Thymus (tissue), 11 donors: ENCODE measurements around the gene STAT3. TPM values are rescaled to one million over a fixed set of nuclear protein-coding genes. Genes with fewer than 3 reads are reported as not detected.
"Not testable (repeated sequence)": the region's sequence is repeated elsewhere in the genome, so short reads cannot be mapped to it uniquely, and the experiment has no call there.

Source experiments
- DNase-seq, 9 donors: peaks; one replicate each; pipeline ENCODE4 v3.0.0-alpha.2; 2013; ENCODE audit warnings: low spot score in 9 of 9, low read depth in 6 of 9, missing footprints in 1 of 9
- H3K27ac ChIP-seq, 2 donors: one replicate each; pipeline ENCODE4 v1.5.1; 2013; ENCODE audit warnings: control low read depth in 1 of 2, low read depth in 1 of 2, low read length in 1 of 2, mild to moderate bottlenecking in 1 of 2, moderate library complexity in 1 of 2
- H3K27me3 ChIP-seq, 2 donors: one replicate each; pipeline ENCODE4 v1.5.1; 2013; ENCODE audit warnings: low read length in 1 of 2; ENCODE audit not compliant: control insufficient read depth in 2 of 2, insufficient read depth in 1 of 2
- H3K36me3 ChIP-seq, 2 donors: one replicate each; pipeline ENCODE4 v1.5.1; 2013; ENCODE audit warnings: low read length in 1 of 2, mild to moderate bottlenecking in 1 of 2, moderate library complexity in 1 of 2; ENCODE audit not compliant: control insufficient read depth in 2 of 2, insufficient read depth in 2 of 2
- H3K4me1 ChIP-seq, 2 donors: one replicate each; pipeline ENCODE4 v1.5.1; 2013; ENCODE audit warnings: low read length in 2 of 2; ENCODE audit not compliant: control insufficient read depth in 2 of 2, insufficient read depth in 2 of 2
- H3K4me3 ChIP-seq, 2 donors: one replicate each; pipeline ENCODE4 v1.5.1; 2013; ENCODE audit warnings: low read length in 2 of 2, control low read depth in 1 of 2, mild to moderate bottlenecking in 1 of 2
- H3K9me3 ChIP-seq, 2 donors: one replicate each; pipeline ENCODE4 v1.5.1; 2013; ENCODE audit warnings: low read length in 1 of 2, mild to moderate bottlenecking in 1 of 2; ENCODE audit not compliant: control insufficient read depth in 2 of 2, insufficient read depth in 1 of 2
- WGBS: extraction: QIAGEN DNeasy Blood & Tissue Kit; methylation state at CpG from one replicate; pipeline ENCODE4 v1.1.7; 2013; 5-methylcytosine and 5-hydroxymethylcytosine counted together
- polyA plus RNA-seq: library from polyadenylated mRNA; stranded (reverse); fragments of 200-250 nt; gene quantifications from one replicate; pipeline ENCODE4 v1.2.3, GENCODE V29; 2013
- total RNA-seq: library from RNA; stranded (reverse); fragments of 120-200 nt; gene quantifications from one replicate; pipeline ENCODE4 v1.2.4, GENCODE V29; 2013
- donor health status: healthy.

STAT3 gene
- total and polyA plus RNA-seq, 2 donors: 57.6 to 69.2 TPM

DNA sequence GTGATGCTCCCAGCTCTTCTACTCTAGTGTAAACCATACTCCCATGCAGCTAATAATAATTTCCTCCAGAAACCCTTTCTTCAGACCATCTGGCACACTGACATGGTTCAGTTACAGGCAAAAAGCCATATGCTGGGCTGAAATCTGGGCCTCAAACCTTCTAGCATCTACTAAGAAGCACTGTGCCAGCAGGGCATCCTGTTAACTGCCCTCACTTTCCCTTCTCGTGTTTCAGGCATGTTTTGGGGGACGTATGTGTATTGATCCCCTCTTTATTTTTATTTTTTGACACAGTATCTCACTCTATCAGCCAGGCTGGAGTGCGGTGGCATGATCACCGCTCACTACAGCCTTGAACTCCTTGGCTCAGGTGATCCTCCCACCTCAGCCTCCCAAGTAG lies 66.7 kb downstream of the STAT3 start:
- Histone ChIP-seq H3K9me3 (no peaks in the 10 kb centered on the region), H3K27me3 (no peaks in the 10 kb centered on the region), H3K27ac (peak overlapping the region in 1 of 2 donors; percentile 99), H3K4me3 (no peak overlapping the region), H3K4me1 (peaks cover 25 to 68% of the 10 kb centered on the region in 2 donors), H3K36me3 (peaks cover 31 to 61% of the 10 kb centered on the region in 2 donors)
- DNase-seq: no peak
- 94% methylated on average over 4 of the region's 4 CpGs for WGBS

DNA sequence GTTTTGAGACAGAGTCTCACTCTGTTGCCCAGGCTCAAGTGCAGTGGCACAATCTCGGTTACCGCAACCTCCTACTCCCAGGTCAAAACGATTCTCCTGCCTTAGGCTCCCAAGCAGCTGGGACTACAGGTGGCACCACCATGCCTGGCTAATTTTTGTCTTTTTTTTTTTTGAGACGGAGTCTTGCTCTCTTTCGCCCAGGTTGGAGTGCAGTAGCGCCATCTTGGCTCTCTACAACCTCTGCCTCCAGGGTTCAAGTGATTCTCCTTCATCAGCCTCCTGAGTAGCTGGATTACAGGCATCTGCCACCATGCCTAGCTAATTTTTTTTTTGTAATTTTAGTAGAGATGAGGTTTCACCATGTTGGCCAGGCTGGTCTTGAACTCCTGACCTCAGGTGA lies 70.3 kb downstream of the STAT3 start:
- H3K27me3 ChIP-seq, DNase-seq, H3K4me3 ChIP-seq, H3K9me3 ChIP-seq: not testable (repeated sequence)
- Histone ChIP-seq H3K36me3 (peaks cover 12 to 50% of the 10 kb centered on the region in 2 donors), H3K4me1 (peaks cover 54 to 100% of the 10 kb centered on the region in 2 donors), H3K27ac (peak overlapping the region in 1 of 2 donors; percentile 99)
- WGBS: 93% methylated on average over 6 of the region's 6 CpGs

DNA sequence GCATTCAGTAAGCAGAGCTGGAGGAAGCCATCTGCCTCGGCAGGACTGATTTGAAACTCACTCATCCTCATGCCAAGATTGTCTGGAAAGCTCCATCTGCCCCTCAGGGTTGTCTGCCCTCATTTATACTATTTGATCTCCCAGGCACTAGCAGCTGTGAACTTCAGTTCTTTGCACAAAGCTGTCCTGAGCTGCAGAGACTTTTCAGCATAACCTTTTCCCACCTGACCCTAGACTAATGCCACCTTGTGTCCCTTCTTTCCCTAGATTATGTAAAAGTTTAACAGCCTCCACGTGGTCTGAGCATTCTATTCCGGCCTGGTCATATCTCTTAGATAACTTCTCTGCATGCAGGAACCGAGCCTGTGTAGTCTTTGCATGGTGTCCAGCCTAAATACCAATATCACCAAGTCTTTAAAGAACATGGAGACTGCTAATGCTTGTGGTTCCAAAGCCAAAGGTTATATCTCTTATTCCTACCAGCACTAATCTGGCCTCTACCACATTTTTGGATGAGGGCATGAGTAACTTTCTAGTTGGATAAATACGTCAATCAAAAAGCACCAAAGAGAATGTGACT lies 70.9 kb downstream of the STAT3 start:
- Histone ChIP-seq H3K27me3 (no peaks in the 10 kb centered on the region), H3K4me1 (peaks cover 54 to 100% of the 10 kb centered on the region in 2 donors), H3K4me3 (no peak overlapping the region), H3K9me3 (no peaks in the 10 kb centered on the region), H3K36me3 (peaks cover 11 to 45% of the 10 kb centered on the region in 2 donors), H3K27ac (peak overlapping the region; percentile 75 to 99)
- DNase-seq: peak in 4 of 9 donors; percentile 40 to 72 (median 50)
- WGBS: 76% methylated on average over 5 of the region's 5 CpGs

DNA sequence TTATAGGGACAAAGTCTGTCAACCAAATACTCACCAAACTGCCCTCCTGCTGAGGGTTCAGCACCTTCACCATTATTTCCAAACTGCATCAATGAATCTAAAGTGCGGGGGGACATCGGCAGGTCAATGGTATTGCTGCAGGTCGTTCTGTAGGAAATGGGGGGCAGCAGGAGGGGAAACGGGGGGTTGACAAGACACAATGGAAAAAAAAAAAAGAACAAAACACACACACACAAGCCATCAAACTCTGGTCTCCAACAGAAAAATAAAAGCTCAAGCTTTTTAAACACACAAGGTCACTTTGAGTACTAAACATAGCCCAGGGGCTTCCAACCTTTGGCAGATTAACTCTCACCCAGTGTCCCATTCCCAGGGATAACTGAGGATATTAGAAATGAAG lies 71.5 kb downstream of the STAT3 start:
- Histone ChIP-seq H3K9me3 (peaks cover 0 to 3% of the 10 kb centered on the region in 2 donors), H3K4me1 (peaks cover 57 to 100% of the 10 kb centered on the region in 2 donors)

DNA sequence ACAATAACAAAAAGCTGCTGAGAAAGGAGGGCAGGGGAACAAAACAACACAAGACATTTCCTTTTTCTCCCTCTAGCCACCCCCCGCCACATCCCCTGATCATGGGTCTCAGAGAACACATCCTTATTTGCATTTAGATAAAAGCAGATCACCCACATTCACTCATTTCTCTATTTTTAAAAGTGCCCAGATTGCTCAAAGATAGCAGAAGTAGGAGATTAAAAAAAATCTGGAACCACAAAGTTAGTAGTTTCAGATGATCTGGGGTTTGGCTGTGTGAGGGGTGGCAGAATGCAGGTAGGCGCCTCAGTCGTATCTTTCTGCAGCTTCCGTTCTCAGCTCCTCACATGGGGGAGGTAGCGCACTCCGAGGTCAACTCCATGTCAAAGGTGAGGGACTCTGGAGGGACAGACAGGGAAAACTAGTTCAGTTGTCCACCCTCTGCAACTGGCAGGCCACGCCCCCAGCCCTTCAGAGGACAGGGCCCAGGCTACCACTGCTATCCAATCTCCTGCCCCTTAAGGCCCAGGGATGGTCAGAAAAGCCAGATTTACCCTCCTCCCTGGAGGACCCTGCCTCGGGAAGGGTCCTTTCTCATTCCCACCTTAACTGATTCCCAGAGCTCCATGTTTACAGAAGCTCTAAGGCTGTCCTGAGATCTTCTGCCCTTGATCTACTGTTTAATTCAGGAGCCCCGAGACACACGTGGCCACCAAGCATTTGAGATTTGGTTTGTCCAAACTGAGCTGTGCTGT lies 72.7 kb downstream of the STAT3 start:
- Histone ChIP-seq H3K36me3 (peaks cover 9 to 39% of the 10 kb centered on the region in 2 donors), H3K9me3 (peaks cover 0 to 8% of the 10 kb centered on the region in 2 donors), H3K4me1 (peaks cover 60 to 100% of the 10 kb centered on the region in 2 donors), H3K27me3 (no peaks in the 10 kb centered on the region), H3K4me3 (peak overlapping the region in 1 of 2 donors; percentile 1), H3K27ac (peak overlapping the region; percentile 94 to 99)
- WGBS: 38% methylated on average over 10 of the region's 10 CpGs
- peak in 6 of 9 donors; percentile 45 to 86 (median 63) for DNase-seq

More for the DNA sequence above, 71.5 kb downstream of the STAT3 start:
- Histone ChIP-seq H3K27ac (peak overlapping the region; percentile 75 to 99), H3K27me3 (no peaks in the 10 kb centered on the region), H3K4me3 (no peak overlapping the region), H3K36me3 (peaks cover 7 to 39% of the 10 kb centered on the region in 2 donors)
- DNase-seq: no peak
- WGBS: 78% methylated on average over 4 of the region's 4 CpGs

DNA sequence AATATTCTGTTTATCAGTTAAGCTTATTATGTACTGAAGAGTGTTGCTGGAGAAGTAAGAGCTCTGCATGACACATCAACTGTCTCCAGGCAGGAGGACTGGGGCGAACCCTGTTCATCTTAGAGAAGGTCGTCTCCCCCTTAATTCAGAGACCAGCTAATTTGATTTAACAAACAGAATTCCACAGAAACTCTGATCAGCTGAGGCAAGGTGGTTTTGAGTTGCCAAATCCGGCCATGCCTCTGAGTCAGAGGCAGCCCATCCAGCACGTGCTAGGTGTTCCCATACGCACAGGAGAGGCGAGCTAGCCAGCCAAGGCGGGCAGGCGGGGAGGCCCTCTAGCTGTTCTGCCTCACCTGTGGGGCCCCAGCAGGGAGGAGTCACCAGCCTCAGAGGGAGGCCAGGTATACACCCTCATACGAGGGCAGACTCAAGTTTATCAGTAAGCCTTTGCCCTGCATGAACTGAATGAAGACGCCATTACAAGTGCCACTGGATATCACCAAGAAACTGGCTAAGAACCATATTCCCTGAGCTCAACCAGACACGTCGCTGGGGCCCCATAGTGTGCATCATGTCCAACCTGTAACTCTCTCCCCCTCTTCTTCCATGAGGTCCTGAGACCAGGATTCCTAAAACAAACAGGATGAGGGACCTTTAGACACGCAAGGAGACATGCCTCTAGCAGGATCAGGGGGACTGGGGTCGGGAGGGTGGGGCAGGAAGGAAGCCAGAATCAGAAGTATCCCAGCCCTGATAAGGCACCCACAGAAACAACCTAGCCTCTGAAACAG lies 74.3 kb downstream of the STAT3 start:
- WGBS: 81% methylated on average over 14 of the region's 14 CpGs
- Histone ChIP-seq H3K9me3 (peaks cover 0 to 8% of the 10 kb centered on the region in 2 donors), H3K4me3 (no peak overlapping the region), H3K27me3 (no peaks in the 10 kb centered on the region), H3K4me1 (peaks cover 64 to 100% of the 10 kb centered on the region in 2 donors), H3K36me3 (peaks cover 20 to 50% of the 10 kb centered on the region in 2 donors), H3K27ac (peak overlapping the region; percentile 83 to 99)
- peak in 2 of 9 donors; percentile 40 to 56 for DNase-seq

DNA sequence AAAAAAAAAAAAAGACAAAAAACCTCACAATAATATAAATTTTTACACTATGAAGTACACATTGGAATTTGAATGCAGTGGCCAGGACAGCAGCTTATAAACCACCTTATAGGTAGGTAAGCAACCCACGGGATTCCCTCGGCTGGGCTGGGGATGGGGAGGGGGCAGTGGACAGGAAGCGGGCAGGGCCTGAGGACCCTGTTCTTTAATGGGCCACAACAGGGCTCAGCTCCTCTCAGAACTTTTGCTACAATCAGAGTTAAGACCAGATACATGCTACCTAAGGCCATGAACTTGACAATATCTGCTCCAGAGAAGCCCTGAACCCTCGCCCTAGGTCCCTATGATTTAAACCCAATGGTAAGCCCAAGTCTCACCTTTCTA lies 74.9 kb downstream of the STAT3 start:
- H3K27me3 ChIP-seq: no peaks in the 10 kb centered on the region
- H3K4me1 ChIP-seq: peaks cover 62 to 100% of the 10 kb centered on the region in 2 donors
- H3K27ac ChIP-seq: peak overlapping the region; percentile 83 to 99
- H3K9me3 ChIP-seq: peaks cover 0 to 8% of the 10 kb centered on the region in 2 donors
- peaks cover 22 to 55% of the 10 kb centered on the region in 2 donors for H3K36me3 ChIP-seq
- DNase-seq: peak in 2 of 9 donors; percentile 28 to 45
- 63% methylated on average over 4 of the region's 4 CpGs for WGBS
- peak overlapping the region in 1 of 2 donors; percentile 49 for H3K4me3 ChIP-seq

DNA sequence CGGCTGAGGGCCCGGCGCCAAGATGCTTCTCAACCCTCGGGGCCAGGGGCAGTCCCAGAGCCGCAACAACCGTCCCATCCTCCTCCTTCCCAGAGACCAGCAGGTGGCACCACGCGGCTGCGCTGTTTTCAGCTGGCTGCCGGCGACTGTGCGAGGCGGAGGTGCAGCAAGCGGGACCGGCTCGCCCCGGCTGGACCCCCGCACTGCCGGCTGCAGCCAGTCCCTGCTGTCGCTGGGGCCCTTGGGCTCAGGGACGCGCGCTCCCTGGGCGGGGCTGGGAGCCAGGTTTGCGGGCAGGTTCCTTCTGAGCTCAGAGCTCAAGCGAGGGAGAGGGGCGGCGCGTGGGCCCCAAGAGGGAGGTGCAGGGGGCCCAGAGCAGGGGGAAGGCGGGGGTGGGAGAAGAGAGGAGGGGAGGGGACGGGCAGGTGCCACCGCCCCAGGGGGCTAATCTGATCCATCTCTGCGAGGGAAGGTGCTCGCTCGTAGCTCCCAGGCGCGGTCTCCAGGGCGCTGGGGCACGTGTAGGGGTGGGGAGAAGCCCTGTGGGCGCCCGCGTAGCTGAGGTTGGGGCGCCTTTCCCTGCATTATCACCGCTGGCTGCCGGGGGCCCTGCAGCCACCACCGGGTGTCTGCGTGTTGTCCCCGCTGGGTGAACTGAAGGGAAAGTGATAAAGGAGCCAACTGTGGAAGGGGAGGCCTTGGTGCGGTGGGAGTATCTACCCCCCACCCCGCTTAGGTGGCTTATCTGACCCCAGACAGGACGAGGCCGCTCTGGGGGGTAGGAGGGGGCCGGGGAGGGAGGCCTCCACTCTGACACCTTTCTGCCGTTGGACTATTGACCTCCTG lies 75.7 kb downstream of the STAT3 start:
- H3K4me1 ChIP-seq: peaks cover 58 to 100% of the 10 kb centered on the region in 2 donors
- H3K27ac ChIP-seq: peak overlapping the region; percentile 92 to 99
- DNase-seq: peak in 7 of 9 donors; percentile 62 to 97 (median 92)
- peaks cover 0 to 8% of the 10 kb centered on the region in 2 donors for H3K9me3 ChIP-seq
- peaks cover 31 to 63% of the 10 kb centered on the region in 2 donors for H3K36me3 ChIP-seq
- H3K4me3 ChIP-seq: peak overlapping the region; percentile 46 to 49
- H3K27me3 ChIP-seq: no peaks in the 10 kb centered on the region
- WGBS: under 1% methylated on average over 54 of the region's 54 CpGs
